Lower leg skin (tissue), 4 donors: ENCODE results near the gene PANK1. TPM values are rescaled to one million over a fixed set of nuclear protein-coding genes. Genes with fewer than 3 reads are reported as not detected.

Experiments used
- DNase-seq, 2 donors: peaks; one replicate each; pipeline ENCODE4 v3.0.0-alpha.2; 2019; ENCODE audit warnings: low spot score in 2 of 2
- H3K4me3 ChIP-seq: fragments of 200-600 bp; sonication (generic); 2 replicates; pipeline ENCODE4 v1.5.1; 2017; ENCODE audit warnings: mild to moderate bottlenecking, low read depth; ENCODE audit not compliant: poor library complexity, severe bottlenecking
- CTCF ChIP-seq, 3 donors: fragments of 450-650 bp; IDR thresholded peaks; one replicate each; pipeline ENCODE4 v1.5.1; 2016; ENCODE audit warnings: antibody characterized with exemption in 3 of 3, mild to moderate bottlenecking in 3 of 3, moderate library complexity in 2 of 3
- POLR2A ChIP-seq, 2 donors: fragments of 450-650 bp; IDR thresholded peaks; one replicate each; pipeline ENCODE4 v1.6.1; 2016 to 2017; ENCODE audit warnings: antibody characterized with exemption in 2 of 2, mild to moderate bottlenecking in 1 of 2, moderate library complexity in 1 of 2
- WGBS, 2 donors: methylation state at CpG; one replicate each; pipeline ENCODE4 v1.1.5; 2018; 5-methylcytosine and 5-hydroxymethylcytosine counted together
- intact Hi-C: fragments of 100-400 bp; cut with DNase I; formaldehyde crosslinking; loops from one replicate; pipeline ENCODE4 v1.15.0; 2023; ENCODE audit warnings: low total_unique reads
- total RNA-seq, 4 donors: library from RNA; depleted of rRNA; stranded (reverse); fragments of >200 nt; gene quantifications; one replicate each; pipeline ENCODE4 v1.1.0, GENCODE V29; 2016

The PANK1 gene
- total RNA-seq, 4 donors from 2014 or later = 10.8 to 36.3 (median 30.2) TPM

GRCh38 chr10:89645742-89646172, 715 bp upstream of the PANK1 start:
- 43 to 57% methylated on average over 6 of the region's 6 CpGs for WGBS, 2 donors
- intact Hi-C loops = no loop called here
- no peak overlapping the region for H3K4me3 ChIP-seq
- no peak for DNase-seq
- no peak for TF ChIP-seq CTCF (IDR thresholded peaks at IDR 0.05)
- TF ChIP-seq POLR2A (IDR thresholded peaks at IDR 0.05) = no peak

- H3K4me3 ChIP-seq = peak overlapping the region; percentile 54
- intact Hi-C loops = no loop called here
- WGBS, 2 donors = 0% methylated on average over 2 of the region's 35 CpGs; no CpG with 5 or more reads in 1 of the 2 donors
Observed at GRCh38 chr10:89644691-89644966, 413 bp downstream of the PANK1 start.

GRCh38 chr10:89643812-89644690, 991 bp downstream of the PANK1 start:
- 0% methylated on average over 25 to 40 of the region's 49 CpGs for WGBS, 2 donors
- peak; percentile 77 to 88 for DNase-seq
- H3K4me3 ChIP-seq = peak overlapping the region; percentile 54
- no peak for TF ChIP-seq CTCF (IDR thresholded peaks at IDR 0.05)
- no peak for TF ChIP-seq POLR2A (IDR thresholded peaks at IDR 0.05)
- intact Hi-C loops = no loop called here

More at GRCh38 chr10:89644691-89644966, 413 bp downstream of the PANK1 start:
- no peak for DNase-seq
- no peak for TF ChIP-seq POLR2A (IDR thresholded peaks at IDR 0.05)
- no peak for TF ChIP-seq CTCF (IDR thresholded peaks at IDR 0.05)

- TF ChIP-seq POLR2A (IDR thresholded peaks at IDR 0.05) (no peak), CTCF (IDR thresholded peaks at IDR 0.05) (no peak)
- DNase-seq = no peak
- intact Hi-C loops = no loop called here
- H3K4me3 ChIP-seq = no peak overlapping the region
- WGBS, 2 donors = 1 to 4% methylated on average over 2 of the region's 2 CpGs
Observed at GRCh38 chr10:89643431-89643811, 1.6 kb downstream of the PANK1 start.

GRCh38 chr10:89642193-89642592, 2.8 kb downstream of the PANK1 start:
- no peak for DNase-seq
- TF ChIP-seq POLR2A (IDR thresholded peaks at IDR 0.05) (no peak), CTCF (IDR thresholded peaks at IDR 0.05) (no peak)
- intact Hi-C loops = no loop called here
- no peak overlapping the region for H3K4me3 ChIP-seq
- 74 to 83% methylated on average over 3 of the region's 3 CpGs for WGBS, 2 donors

- WGBS, 2 donors = 46 to 79% methylated on average over 1 of the region's 1 CpG
- intact Hi-C loops = no loop called here
- H3K4me3 ChIP-seq = no peak overlapping the region
- DNase-seq = no peak
- TF ChIP-seq CTCF (IDR thresholded peaks at IDR 0.05) (no peak), POLR2A (IDR thresholded peaks at IDR 0.05) (no peak)
Observed at GRCh38 chr10:89640241-89640640, 4.8 kb downstream of the PANK1 start.
